CD4-positive, alpha-beta T cell treated with Interleukin-2 at 100 ng/mL for 4 hours (primary cell): ENCODE results near the gene PIGL.
"Not testable (repeated sequence)": the region's sequence is repeated elsewhere in the genome, so short reads cannot be mapped to it uniquely, and the experiment has no call there.

Experiments
- DNase-seq: peaks from one replicate; pipeline ENCODE4 v3.0.0-alpha.2; 2020; ENCODE audit warnings: low spot score

PIGL gene

DNA sequence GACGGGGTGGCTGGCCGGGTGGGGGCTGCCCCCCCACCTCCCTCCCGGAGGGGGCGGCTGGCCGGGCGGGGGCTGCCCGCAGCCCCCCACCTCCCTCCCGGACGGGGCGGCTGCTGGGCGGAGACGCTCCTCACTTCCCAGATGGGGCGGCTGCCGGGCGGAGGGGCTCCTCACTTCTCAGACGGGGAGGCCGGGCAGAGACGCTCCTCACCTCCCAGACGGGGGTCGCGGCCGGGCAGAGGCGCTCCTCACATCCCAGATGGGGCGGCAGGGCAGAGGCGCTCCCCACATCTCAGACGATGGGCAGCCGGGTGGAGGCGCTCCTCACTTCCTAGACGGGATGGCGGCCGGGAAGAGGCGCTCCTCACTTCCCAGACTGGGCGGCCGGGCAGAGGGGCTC, 95.1 kb downstream of the PIGL start:
- not testable (repeated sequence) for DNase-seq

GRCh38 chr17:16313139-16314090, 96.4 kb downstream of the PIGL start:
- no peak for DNase-seq

DNA sequence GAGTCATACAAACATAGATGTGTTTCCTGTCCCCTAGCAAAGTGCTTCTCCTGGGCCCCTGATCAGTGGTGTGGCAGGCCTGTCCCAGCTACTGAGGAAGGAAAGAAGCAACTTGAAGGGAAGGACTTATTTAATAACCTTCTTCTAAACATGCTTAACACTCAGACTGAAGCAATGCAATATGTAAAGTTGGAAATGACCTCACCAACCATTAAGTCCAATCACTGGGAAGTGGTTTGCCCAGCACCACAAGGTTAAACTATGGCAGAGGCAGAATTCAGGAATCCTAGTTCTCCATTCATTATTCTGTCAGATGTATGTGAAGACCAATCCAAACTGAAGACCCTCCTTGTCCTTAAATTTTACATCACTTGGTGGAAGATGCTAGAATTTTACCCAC, 97.2 kb downstream of the PIGL start:
- no peak for DNase-seq

- no peak for DNase-seq
Observed at GRCh38 chr17:16314859-16315258, 97.8 kb downstream of the PIGL start.

- DNase-seq: no peak
Observed at GRCh38 chr17:16319969-16320368, 103.0 kb downstream of the PIGL start.

DNA sequence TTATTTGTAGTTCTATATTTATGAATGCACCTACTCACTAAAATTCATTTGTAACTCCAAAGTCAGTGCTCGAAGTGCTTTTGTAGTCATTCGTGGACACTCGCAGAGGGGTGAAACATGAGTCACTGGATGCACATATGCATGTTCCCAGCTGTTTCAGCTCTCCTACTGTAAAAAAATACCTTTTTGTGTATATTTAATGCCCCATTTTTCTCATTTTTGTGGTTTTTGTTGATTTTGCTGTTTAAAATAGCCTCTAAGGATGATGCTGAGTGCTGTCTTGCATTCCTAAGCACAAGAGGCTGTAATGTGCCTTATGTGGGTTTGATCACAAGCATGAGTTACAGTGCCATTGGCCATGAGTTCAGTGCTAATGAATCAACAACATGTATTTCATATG, 105.6 kb downstream of the PIGL start:
- DNase-seq: no peak

- DNase-seq: no peak
Observed at GRCh38 chr17:16325964-16326363, 109.0 kb downstream of the PIGL start.

DNA sequence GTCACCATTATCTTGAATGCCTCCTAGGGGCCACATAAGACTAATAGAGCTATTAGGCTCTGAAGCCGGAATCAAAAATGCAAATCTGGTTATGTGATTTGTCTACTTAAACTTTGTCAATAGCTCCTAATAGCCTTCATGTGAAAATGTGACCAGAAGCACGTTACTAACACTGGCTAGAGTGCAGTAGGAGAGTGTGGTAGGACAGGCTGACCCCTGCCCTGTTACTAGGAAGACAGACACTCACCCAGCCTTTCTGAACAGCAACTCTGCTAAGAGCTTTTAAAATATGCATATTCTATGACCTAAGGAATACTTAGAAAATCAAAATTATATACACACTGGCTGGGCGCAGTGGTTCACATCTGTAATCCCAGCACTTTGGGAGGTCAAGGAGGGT, 110.0 kb downstream of the PIGL start:
- no peak for DNase-seq

GRCh38 chr17:16328997-16329396, 112.0 kb downstream of the PIGL start:
- no peak for DNase-seq

DNA sequence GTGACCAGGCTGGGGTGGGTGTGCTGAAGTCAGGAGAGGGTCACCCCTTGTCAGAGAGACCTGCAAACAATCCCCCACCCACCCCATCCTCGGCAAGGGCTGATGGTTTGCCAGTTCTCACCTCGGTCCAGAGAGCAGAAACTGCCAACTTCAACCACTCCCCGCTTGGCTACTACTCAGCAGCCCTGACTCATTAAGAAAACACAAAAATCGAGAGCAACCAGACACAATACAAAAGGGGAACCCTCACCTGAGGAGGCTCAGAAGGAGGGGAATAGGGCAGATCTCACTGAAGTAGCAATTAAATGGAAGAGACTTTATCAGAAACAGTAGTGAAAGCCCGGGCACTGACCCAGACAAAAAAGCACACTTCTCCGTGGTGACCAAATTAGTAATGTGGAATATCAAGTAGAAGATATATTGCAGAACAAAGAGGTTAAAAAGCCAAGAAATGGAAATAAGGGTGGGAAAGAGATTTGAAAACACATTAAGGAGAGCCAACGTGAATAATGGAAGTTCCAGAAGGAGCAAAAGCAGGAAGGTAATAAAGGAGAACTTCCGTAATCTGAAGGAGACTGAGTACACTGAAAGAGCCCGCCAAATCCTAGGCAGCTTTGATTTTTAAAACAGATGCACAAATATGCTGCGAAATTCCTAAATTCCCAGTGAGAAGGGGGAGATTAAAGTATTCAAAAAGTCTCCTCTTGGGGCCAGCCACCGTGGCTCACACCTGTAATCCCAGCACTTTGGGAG, 112.7 kb downstream of the PIGL start:
- no peak for DNase-seq

DNA sequence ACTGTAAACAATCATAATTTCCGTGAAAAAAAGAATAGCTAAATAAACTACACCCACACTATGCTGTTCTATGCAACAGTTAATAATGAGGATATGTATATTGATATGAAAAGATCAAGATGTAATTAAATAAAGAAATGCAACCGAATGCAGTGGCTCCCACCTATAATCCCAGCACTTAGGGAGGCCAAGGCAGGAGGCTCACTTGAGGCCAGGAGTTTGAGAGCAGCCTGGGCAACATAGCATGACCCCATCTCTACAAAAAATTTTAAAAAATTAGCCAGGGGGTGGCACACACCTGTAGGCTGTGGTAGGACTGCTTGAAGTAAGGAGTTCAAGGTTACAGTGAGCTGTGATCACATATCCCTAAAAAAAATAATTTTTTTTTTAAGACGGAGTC, 121.4 kb downstream of the PIGL start:
- no peak for DNase-seq

DNA sequence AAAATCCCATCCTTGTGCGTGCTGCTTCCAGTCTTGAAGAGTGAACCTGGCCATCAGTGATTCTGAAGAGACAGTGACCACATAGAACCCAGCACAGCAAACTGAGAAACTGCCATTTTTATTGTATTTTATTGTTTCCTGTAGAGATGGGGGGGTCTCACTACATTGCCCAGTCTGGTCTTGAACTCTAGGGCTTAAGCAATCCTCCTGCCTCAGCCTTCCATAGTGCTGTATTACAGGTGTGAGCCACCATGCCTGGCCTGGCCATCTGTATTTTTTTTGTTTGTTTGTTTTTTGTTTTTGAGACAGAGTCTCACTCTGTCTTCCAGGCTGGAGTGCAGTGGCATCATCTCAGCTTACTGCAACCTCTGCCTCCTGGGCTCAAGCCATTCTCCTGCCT, 122.4 kb downstream of the PIGL start:
- no peak for DNase-seq

GRCh38 chr17:16339959-16340358, 122.9 kb downstream of the PIGL start:
- DNase-seq: no peak

- DNase-seq: no peak
Observed at GRCh38 chr17:16342979-16343378, 126.0 kb downstream of the PIGL start.

GRCh38 chr17:16343569-16343968, 126.6 kb downstream of the PIGL start:
- DNase-seq: no peak

DNA sequence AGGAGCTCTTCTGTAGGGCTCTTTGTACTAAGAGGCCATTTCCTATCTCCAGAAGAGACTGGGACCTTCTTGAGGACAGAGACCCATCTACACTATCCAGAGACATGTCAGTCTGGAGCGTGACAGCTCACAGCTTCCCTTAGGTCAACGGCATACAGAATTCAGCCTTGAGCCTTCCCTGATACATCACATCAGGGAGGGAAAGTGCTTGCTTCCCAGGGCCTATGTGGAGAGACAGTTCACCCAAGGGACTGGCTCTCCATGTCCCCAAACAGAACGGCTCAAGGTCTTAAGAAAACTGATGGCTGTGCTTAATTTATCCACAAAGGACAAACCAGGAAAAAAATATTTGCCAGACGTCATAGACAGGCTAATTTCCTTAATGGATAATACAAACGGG, 128.6 kb downstream of the PIGL start:
- DNase-seq: no peak

GRCh38 chr17:16346721-16347271, 129.8 kb downstream of the PIGL start:
- DNase-seq: no peak

- no peak for DNase-seq
Observed at GRCh38 chr17:16348586-16348985, 131.6 kb downstream of the PIGL start.

DNA sequence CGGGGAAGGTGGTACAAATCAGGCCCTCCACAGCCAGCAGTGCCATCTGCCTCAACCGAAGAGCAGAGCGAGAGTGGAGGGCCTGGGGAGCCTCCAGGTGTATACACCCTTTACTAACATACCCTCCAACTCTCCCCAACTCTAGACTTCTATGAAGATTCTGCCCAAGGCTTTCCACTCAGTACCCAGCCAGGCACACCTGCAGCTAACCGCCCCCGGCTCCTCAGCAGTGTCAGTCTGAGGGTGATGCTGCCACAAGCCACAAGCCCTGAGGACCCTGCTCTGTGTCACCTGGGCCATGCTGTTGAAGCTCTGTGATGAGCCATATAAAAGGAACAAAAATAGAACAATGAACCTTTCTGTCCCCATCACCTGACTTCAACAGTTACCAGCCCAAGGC, 132.4 kb downstream of the PIGL start:
- DNase-seq: no peak

GRCh38 chr17:16351831-16352230, 134.8 kb downstream of the PIGL start:
- no peak for DNase-seq

GRCh38 chr17:16352303-16352666, 135.3 kb downstream of the PIGL start:
- no peak for DNase-seq

DNA sequence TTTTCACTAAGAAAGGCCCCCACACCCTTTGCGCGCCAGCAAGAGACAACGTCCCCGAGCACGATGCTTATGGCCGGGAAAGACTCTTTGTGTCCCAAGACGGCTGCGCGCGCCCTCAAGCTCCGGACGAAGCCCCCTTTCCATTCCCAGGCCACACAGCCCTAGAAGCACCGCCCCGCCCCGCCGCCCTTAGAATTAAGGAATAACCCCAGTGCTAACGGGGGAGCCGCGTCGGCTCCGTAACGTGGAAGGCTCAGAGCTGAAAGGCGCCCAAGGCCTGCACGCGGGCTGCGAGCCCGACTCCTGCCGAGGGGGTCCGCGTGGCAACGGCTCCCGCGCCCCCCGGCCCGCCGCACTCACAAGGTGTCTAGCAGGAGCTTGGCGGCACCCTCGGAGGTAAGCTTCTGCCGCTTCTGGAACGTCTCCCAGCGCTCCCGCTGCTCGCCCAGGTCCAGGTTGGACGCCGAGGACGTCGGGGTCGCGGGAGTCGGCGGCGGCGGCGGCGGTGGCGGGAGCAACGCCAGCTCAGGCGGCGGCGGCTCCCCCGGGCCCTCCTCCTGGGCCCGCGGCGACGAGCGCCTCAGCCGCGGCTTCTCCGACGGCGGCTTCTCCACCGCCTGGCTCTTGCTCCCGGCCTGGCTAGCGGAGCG, 135.8 kb downstream of the PIGL start:
- DNase-seq: no peak
